HG03025 (cell line): ENCODE results near the gene FAM209A.
"Not testable (repeated sequence)": the region's sequence is repeated elsewhere in the genome, so short reads cannot be mapped to it uniquely, and the experiment has no call there.

ENCODE experiments used
- ATAC-seq: cut with Tn5 transposase; IDR thresholded peaks from one replicate; pipeline ENCODE4 v1.9.1; 2021; ENCODE audit warnings: mild to moderate bottlenecking, moderate library complexity; ENCODE audit not compliant: unreplicated experiment, low FRiP score

The FAM209A gene

GRCh38 chr20:56524444-56524843, at the start of gene FAM209A:
TSS of gene FAM209A (plus strand) at chr20:56524744. CDS start at chr20:56524809, 65 bp downstream.
- ATAC-seq: not testable (repeated sequence)

- no peak for ATAC-seq
Measured at GRCh38 chr20:56483970-56484369, 40.6 kb upstream of the FAM209A start.

- no peak for ATAC-seq
Measured at GRCh38 chr20:56487216-56487615, 37.3 kb upstream of the FAM209A start.

GRCh38 chr20:56488566-56488965, 36.0 kb upstream of the FAM209A start:
- no peak for ATAC-seq

- ATAC-seq: no peak
Measured at GRCh38 chr20:56501116-56501515, 23.4 kb upstream of the FAM209A start.

- ATAC-seq: no peak
Measured at GRCh38 chr20:56503916-56504315, 20.6 kb upstream of the FAM209A start.

- ATAC-seq: no peak
Measured at GRCh38 chr20:56504373-56505005, 20.1 kb upstream of the FAM209A start.

- no peak for ATAC-seq
Measured at GRCh38 chr20:56506103-56506502, 18.4 kb upstream of the FAM209A start.

GRCh38 chr20:56511926-56512325, 12.6 kb upstream of the FAM209A start:
- ATAC-seq: no peak

- ATAC-seq: no peak
Measured at GRCh38 chr20:56513161-56514150, 11.1 kb upstream of the FAM209A start.

- no peak for ATAC-seq
Measured at GRCh38 chr20:56516631-56517030, 7.9 kb upstream of the FAM209A start.

GRCh38 chr20:56517211-56517610, 7.3 kb upstream of the FAM209A start:
- ATAC-seq: no peak

GRCh38 chr20:56517641-56518040, 6.9 kb upstream of the FAM209A start:
- no peak for ATAC-seq

- ATAC-seq: no peak
Measured at GRCh38 chr20:56518126-56518525, 6.4 kb upstream of the FAM209A start.

GRCh38 chr20:56518721-56519398, 5.7 kb upstream of the FAM209A start:
- ATAC-seq: no peak

- ATAC-seq: no peak
Measured at GRCh38 chr20:56519551-56519950, 5.0 kb upstream of the FAM209A start.

- ATAC-seq: no peak
Measured at GRCh38 chr20:56520180-56520579, 4.4 kb upstream of the FAM209A start.

- not testable (repeated sequence) for ATAC-seq
Measured at GRCh38 chr20:56520746-56521354, 3.7 kb upstream of the FAM209A start.

- no peak for ATAC-seq
Measured at GRCh38 chr20:56522311-56522710, 2.2 kb upstream of the FAM209A start.

- ATAC-seq: no peak
Measured at GRCh38 chr20:56527521-56527920, 3.0 kb downstream of the FAM209A start.

GRCh38 chr20:56532946-56533345, 8.4 kb downstream of the FAM209A start, which contains the start of gene FAM209B:
TSS of gene FAM209B (plus strand) at chr20:56533246. CDS start at chr20:56533342, 96 bp downstream.
- ATAC-seq: not testable (repeated sequence)
